Spleen (tissue), 7 donors: ENCODE results near the gene ADARB2.

Experiments
- POLR2A ChIP-seq, 3 donors: fragments of 450-650 bp; IDR thresholded peaks; one replicate each; pipeline ENCODE4 v1.5.1; 2017; ENCODE audit warnings: antibody characterized with exemption in 3 of 3, mild to moderate bottlenecking in 1 of 3
- POLR2AphosphoS5 ChIP-seq, 3 donors: sonication (generic); formaldehyde crosslinking; IDR thresholded peaks; one replicate each; pipeline ENCODE4 v1.5.1; 2017; ENCODE audit warnings: antibody characterized with exemption in 3 of 3
- TF ChIP-seq, protein P1 (sequence below), 11 experiments: fragments of 200-600 bp in 7 of 11; fragments of 450-650 bp in 4 of 11; sonication (generic) in 4 of 11; IDR thresholded peaks in 8 of 11; conservative IDR thresholded peaks in 3 of 11; 1 replicate in 7 of 11; 2 replicates in 4 of 11; pipeline versions ENCODE4 v1.4.0 to v1.8.0; 2016 to 2021; ENCODE audit warnings: antibody characterized with exemption in 11 of 11, inconsistent platforms in 4 of 11, mild to moderate bottlenecking in 1 of 11
- donor health status: DM: no; HTN: no; CAD: no; lungs with moderate emphysema.
- donor health status: DM: no; HTN: no; CAD: no.
- donor health status: DM: no; HTN: no; CAD: no.

- TF ChIP-seq POLR2A (IDR thresholded peaks at IDR 0.05) (no peak), POLR2AphosphoS5 (IDR thresholded peaks at IDR 0.05) (no peak)
- TF ChIP-seq, protein P1, sequence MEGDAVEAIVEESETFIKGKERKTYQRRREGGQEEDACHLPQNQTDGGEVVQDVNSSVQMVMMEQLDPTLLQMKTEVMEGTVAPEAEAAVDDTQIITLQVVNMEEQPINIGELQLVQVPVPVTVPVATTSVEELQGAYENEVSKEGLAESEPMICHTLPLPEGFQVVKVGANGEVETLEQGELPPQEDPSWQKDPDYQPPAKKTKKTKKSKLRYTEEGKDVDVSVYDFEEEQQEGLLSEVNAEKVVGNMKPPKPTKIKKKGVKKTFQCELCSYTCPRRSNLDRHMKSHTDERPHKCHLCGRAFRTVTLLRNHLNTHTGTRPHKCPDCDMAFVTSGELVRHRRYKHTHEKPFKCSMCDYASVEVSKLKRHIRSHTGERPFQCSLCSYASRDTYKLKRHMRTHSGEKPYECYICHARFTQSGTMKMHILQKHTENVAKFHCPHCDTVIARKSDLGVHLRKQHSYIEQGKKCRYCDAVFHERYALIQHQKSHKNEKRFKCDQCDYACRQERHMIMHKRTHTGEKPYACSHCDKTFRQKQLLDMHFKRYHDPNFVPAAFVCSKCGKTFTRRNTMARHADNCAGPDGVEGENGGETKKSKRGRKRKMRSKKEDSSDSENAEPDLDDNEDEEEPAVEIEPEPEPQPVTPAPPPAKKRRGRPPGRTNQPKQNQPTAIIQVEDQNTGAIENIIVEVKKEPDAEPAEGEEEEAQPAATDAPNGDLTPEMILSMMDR (IDR thresholded peaks at IDR 0.05 in 8 of 11, conservative IDR thresholded peaks at IDR 0.05 in 3 of 11) = no peak
These were observed 68.9 kb downstream of the ADARB2 start for GRCh38 chr10:1668399-1668798.
